Calu3 (cell line): ENCODE results near the gene PEX6. TPM values are rescaled to one million over a fixed set of nuclear protein-coding genes. Genes with fewer than 3 reads are reported as not detected.

Source experiments
- BruUV-seq: library from RNA; stranded (reverse); fragments of 400-500 nt; replicated peaks from 2 replicates; lab custom pipeline; 2021; lab: Mats Ljungman, UMichigan
- CTCF ChIA-PET: fragments of 300-600 bp; sonication (Branson Sonifier 250); formaldehyde crosslinking; loops from one replicate; lab custom pipeline; 2022; ENCODE audit warnings: antibody characterized with exemption; lab: Charles Lee
- DNase-seq: peaks from one replicate; pipeline ENCODE4 v3.0.0; 2022
- H3K27ac Mint-ChIP-seq: one replicate; pipeline ENCODE4 v1.8.0; 2022; ENCODE audit warnings: mixed read lengths; ENCODE audit not compliant: unreplicated experiment
- H3K27me3 Mint-ChIP-seq: one replicate; pipeline ENCODE4 v1.8.0; 2022; ENCODE audit warnings: mixed read lengths; ENCODE audit not compliant: unreplicated experiment
- H3K36me3 Mint-ChIP-seq: one replicate; pipeline ENCODE4 v1.8.0; 2022; ENCODE audit warnings: mild to moderate bottlenecking, moderate library complexity, mixed read lengths; ENCODE audit not compliant: insufficient read depth, unreplicated experiment
- H3K4me1 Mint-ChIP-seq: one replicate; pipeline ENCODE4 v1.8.0; 2022; ENCODE audit warnings: mild to moderate bottlenecking, low read depth, mixed read lengths; ENCODE audit not compliant: unreplicated experiment
- H3K4me3 Mint-ChIP-seq: one replicate; pipeline ENCODE4 v1.8.0; 2022; ENCODE audit warnings: mild to moderate bottlenecking, low read depth, moderate library complexity, mixed read lengths; ENCODE audit not compliant: unreplicated experiment
- H3K9me3 Mint-ChIP-seq: one replicate; pipeline ENCODE4 v1.8.0; 2022; ENCODE audit warnings: low read depth, mixed read lengths; ENCODE audit not compliant: unreplicated experiment
- CTCF ChIP-seq: fragments of 200-600 bp; IDR thresholded peaks from one replicate; pipeline ENCODE4 v1.8.0; 2022; ENCODE audit warnings: antibody characterized with exemption; ENCODE audit not compliant: unreplicated experiment
- intact Hi-C: fragments of 100-400 bp; cut with micrococcal nuclease; formaldehyde crosslinking; loops from one replicate; pipeline ENCODE4 v1.10.0; 2022; ENCODE audit not compliant: unreplicated experiment
- total RNA-seq: library from RNA; stranded (reverse); gene quantifications from 2 replicates; pipeline ENCODE4 v1.2.3, GENCODE V29; 2022

PEX6 gene
- total RNA-seq, 1 experiment from 2014 or later = 27.8 TPM

- TSS peak; percentile 85 for BruUV-seq
- peak within 1 kb of the TSS; percentile 85 for H3K4me3 Mint-ChIP-seq
- H3K27me3 Mint-ChIP-seq = no peaks in the 10 kb centered on the region
- H3K27ac Mint-ChIP-seq = peak within 1 kb of the TSS; percentile 45
- peaks cover 67% of the 10 kb centered on the region for H3K36me3 Mint-ChIP-seq
- DNase-seq = peak; percentile 89
- TF ChIP-seq CTCF = no peak
- CTCF ChIA-PET = interaction anchor here (0.5 to 1.2 kb wide), 8 partner anchors 11 to 456 kb away, joined by 3 to 4 read pairs (median 3); partner anchors contain the start of genes MRPL2 and TJAP1
- intact Hi-C loops = no loop called here
- H3K9me3 Mint-ChIP-seq = no peaks in the 10 kb centered on the region
- H3K4me1 Mint-ChIP-seq = no peaks in the 10 kb centered on the region
These were observed 42.5 kb upstream of the PEX6 start, which contains the start of gene RRP36 for GRCh38 chr6:43021270-43022047. RRP36 (plus strand) TSS chr6:43021623; CDS start chr6:43021655, 32 bp downstream.

- intact Hi-C loops = no loop called here
- H3K9me3 Mint-ChIP-seq = no peaks in the 10 kb centered on the region
- H3K27me3 Mint-ChIP-seq = no peaks in the 10 kb centered on the region
- BruUV-seq = no TSS peak
- no peaks in the 10 kb centered on the region for H3K4me1 Mint-ChIP-seq
- peaks cover 63% of the 10 kb centered on the region for H3K36me3 Mint-ChIP-seq
- CTCF ChIA-PET = interaction anchor here (0.5 to 1.2 kb wide), 6 partner anchors 11 to 456 kb away, joined by 3 to 4 read pairs (median 3); partner anchors contain the start of gene TJAP1
- H3K27ac Mint-ChIP-seq = no peak overlapping the region
- no peak for TF ChIP-seq CTCF
- no peak for DNase-seq
- H3K4me3 Mint-ChIP-seq = peak overlapping the region; percentile 85
These were observed 41.9 kb upstream of the PEX6 start for GRCh38 chr6:43020847-43021246.

- H3K27ac Mint-ChIP-seq = no peak overlapping the region
- H3K9me3 Mint-ChIP-seq = no peaks in the 10 kb centered on the region
- no peak for DNase-seq
- CTCF ChIA-PET = interaction anchor here (0.9 to 1.2 kb wide), 2 partner anchors 10 to 123 kb away, joined by 3 read pairs; no protein-coding TSS in a partner anchor
- TF ChIP-seq CTCF = no peak
- peaks cover 56% of the 10 kb centered on the region for H3K36me3 Mint-ChIP-seq
- no TSS peak for BruUV-seq
- no peak overlapping the region for H3K4me3 Mint-ChIP-seq
- intact Hi-C loops = no loop called here
- H3K27me3 Mint-ChIP-seq = no peaks in the 10 kb centered on the region
- H3K4me1 Mint-ChIP-seq = no peaks in the 10 kb centered on the region
These were observed 41.2 kb upstream of the PEX6 start for GRCh38 chr6:43020052-43020705.

GRCh38 chr6:43019152-43019551 lies 40.2 kb upstream of the PEX6 start:
- H3K9me3 Mint-ChIP-seq = no peaks in the 10 kb centered on the region
- no peak for DNase-seq
- no peaks in the 10 kb centered on the region for H3K27me3 Mint-ChIP-seq
- CTCF ChIA-PET = no interaction called here
- no peak overlapping the region for H3K27ac Mint-ChIP-seq
- H3K4me3 Mint-ChIP-seq = no peak overlapping the region
- peaks cover 55% of the 10 kb centered on the region for H3K36me3 Mint-ChIP-seq
- intact Hi-C loops = no loop called here
- peaks cover 9% of the 10 kb centered on the region for H3K4me1 Mint-ChIP-seq
- TF ChIP-seq CTCF = no peak
- BruUV-seq = no TSS peak
